Sigmoid colon (tissue), 7 donors: ENCODE results near the gene COL8A1. TPM values are rescaled to one million over a fixed set of nuclear protein-coding genes. Genes with fewer than 3 reads are reported as not detected.

Source experiments
- DNase-seq: peaks from one replicate; pipeline ENCODE4 v3.0.0-alpha.2; 2019
- H3K27ac ChIP-seq, 4 donors: fragments of 200-600 bp; sonication (generic); one replicate each; pipeline ENCODE4 v1.5.1; 2016 to 2019; ENCODE audit warnings: mild to moderate bottlenecking in 1 of 4
- H3K27me3 ChIP-seq, 3 donors: fragments of 200-600 bp; sonication (generic); one replicate each; pipeline ENCODE4 v1.5.1; 2019; ENCODE audit warnings: mild to moderate bottlenecking in 1 of 3
- H3K36me3 ChIP-seq, 4 donors: fragments of 200-600 bp; sonication (generic); one replicate each; pipeline ENCODE4 v1.5.1; 2016 to 2019
- H3K4me1 ChIP-seq, 4 donors: fragments of 200-600 bp; sonication (generic); one replicate each; pipeline ENCODE4 v1.5.1; 2017 to 2019
- H3K4me3 ChIP-seq, 4 donors: fragments of 200-600 bp; sonication (generic); one replicate each; pipeline ENCODE4 v1.5.1; 2017 to 2019; ENCODE audit warnings: mild to moderate bottlenecking in 2 of 4, moderate library complexity in 1 of 4
- H3K9me3 ChIP-seq, 4 donors: fragments of 200-600 bp in 3 of 4; sonication (generic) in 3 of 4; one replicate each; pipeline versions ENCODE4 v1.5.1 to v1.6.1; 2013 to 2019
- EP300 ChIP-seq, 4 donors: sonication (generic); formaldehyde crosslinking; IDR thresholded peaks; one replicate each; pipeline ENCODE4 v1.6.1; 2017; ENCODE audit warnings: antibody characterized with exemption in 4 of 4
- POLR2A ChIP-seq, 2 donors: fragments of 450-650 bp; IDR thresholded peaks; one replicate each; pipeline ENCODE4 v1.6.1; 2016; ENCODE audit warnings: antibody characterized with exemption in 2 of 2, mild to moderate bottlenecking in 2 of 2, moderate library complexity in 2 of 2
- POLR2AphosphoS5 ChIP-seq, 4 donors: sonication (generic); formaldehyde crosslinking; IDR thresholded peaks; one replicate each; pipeline ENCODE4 v1.6.1; 2017; ENCODE audit warnings: antibody characterized with exemption in 4 of 4
- WGBS, 2 donors: extraction: QIAGEN DNeasy Blood & Tissue Kit; methylation state at CpG; one replicate each; pipeline ENCODE4 v1.1.7; 2013; 5-methylcytosine and 5-hydroxymethylcytosine counted together
- intact Hi-C: fragments of 100-400 bp; cut with DNase I; formaldehyde crosslinking; loops from one replicate; pipeline ENCODE4 v1.15.1; 2023
- polyA plus RNA-seq, 3 donors: library from polyadenylated mRNA; stranded (reverse); fragments of 200-250 nt; gene quantifications; one replicate each; pipeline ENCODE4 v1.2.3, GENCODE V29; 2013
- total RNA-seq, 4 donors: library from RNA; depleted of rRNA; stranded (reverse); fragments of >200 nt; gene quantifications; one replicate each; pipeline ENCODE4 v1.1.0, GENCODE V29; 2016
- TF ChIP-seq, protein P1 (sequence below), 4 experiments: fragments of 450-650 bp in 3 of 4; fragments of 200-600 bp in 1 of 4; IDR thresholded peaks; one replicate each; pipeline ENCODE4 v1.5.1; 2016 to 2019; ENCODE audit warnings: antibody characterized with exemption in 4 of 4, mild to moderate bottlenecking in 3 of 4, moderate library complexity in 2 of 4
- donor health status: healthy with polysubstance abuse.
- donor health status: Bipolar disorder and iron deficiency.
- donor health status: healthy.

COL8A1 gene
- total and polyA plus RNA-seq, 7 donors, result 0.23 to 39.6 (median 15.3) TPM

DNA sequence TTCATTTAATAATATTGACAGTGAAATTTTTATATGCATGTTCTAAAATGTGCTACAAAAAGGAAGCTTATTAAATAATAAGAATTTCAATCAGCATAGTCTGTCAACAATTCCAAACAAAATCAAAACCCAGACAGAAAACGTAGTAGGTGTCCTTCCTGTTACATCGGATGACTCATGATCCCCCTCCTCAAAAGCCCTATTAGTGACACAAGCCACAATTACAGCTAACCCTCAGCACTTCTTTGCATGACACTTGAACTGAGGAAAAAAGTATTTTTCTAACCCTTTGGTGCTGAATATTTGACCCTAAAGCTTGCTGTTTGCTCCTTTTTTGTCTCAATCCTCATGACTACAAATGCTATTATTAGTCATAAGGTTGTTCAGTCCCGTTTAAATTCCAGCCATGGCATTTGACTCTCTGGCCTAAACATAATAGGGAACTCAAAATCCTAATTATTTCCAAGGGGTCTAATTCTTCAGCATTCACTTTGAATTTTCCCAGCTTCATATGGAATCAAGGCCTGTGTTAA, 78.1 kb downstream of the COL8A1 start:
- no peak for DNase-seq
- peaks cover 0 to 4% (median 1%) of the 10 kb centered on the region in 4 donors for H3K4me1 ChIP-seq
- TF ChIP-seq POLR2AphosphoS5 (IDR thresholded peaks at IDR 0.05) (no peak), POLR2A (IDR thresholded peaks at IDR 0.05) (no peak), EP300 (IDR thresholded peaks at IDR 0.05) (no peak)
- TF ChIP-seq, protein P1, sequence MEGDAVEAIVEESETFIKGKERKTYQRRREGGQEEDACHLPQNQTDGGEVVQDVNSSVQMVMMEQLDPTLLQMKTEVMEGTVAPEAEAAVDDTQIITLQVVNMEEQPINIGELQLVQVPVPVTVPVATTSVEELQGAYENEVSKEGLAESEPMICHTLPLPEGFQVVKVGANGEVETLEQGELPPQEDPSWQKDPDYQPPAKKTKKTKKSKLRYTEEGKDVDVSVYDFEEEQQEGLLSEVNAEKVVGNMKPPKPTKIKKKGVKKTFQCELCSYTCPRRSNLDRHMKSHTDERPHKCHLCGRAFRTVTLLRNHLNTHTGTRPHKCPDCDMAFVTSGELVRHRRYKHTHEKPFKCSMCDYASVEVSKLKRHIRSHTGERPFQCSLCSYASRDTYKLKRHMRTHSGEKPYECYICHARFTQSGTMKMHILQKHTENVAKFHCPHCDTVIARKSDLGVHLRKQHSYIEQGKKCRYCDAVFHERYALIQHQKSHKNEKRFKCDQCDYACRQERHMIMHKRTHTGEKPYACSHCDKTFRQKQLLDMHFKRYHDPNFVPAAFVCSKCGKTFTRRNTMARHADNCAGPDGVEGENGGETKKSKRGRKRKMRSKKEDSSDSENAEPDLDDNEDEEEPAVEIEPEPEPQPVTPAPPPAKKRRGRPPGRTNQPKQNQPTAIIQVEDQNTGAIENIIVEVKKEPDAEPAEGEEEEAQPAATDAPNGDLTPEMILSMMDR (IDR thresholded peaks at IDR 0.05), result no peak
- intact Hi-C loops, result no loop called here
- no peaks in the 10 kb centered on the region for H3K27me3 ChIP-seq
- H3K27ac ChIP-seq, result no peak overlapping the region
- no peaks in the 10 kb centered on the region for H3K36me3 ChIP-seq
- H3K9me3 ChIP-seq, result no peaks in the 10 kb centered on the region
- H3K4me3 ChIP-seq, result no peak overlapping the region
- WGBS, 2 donors, result 73 to 74% methylated on average over 3 of the region's 3 CpGs

DNA sequence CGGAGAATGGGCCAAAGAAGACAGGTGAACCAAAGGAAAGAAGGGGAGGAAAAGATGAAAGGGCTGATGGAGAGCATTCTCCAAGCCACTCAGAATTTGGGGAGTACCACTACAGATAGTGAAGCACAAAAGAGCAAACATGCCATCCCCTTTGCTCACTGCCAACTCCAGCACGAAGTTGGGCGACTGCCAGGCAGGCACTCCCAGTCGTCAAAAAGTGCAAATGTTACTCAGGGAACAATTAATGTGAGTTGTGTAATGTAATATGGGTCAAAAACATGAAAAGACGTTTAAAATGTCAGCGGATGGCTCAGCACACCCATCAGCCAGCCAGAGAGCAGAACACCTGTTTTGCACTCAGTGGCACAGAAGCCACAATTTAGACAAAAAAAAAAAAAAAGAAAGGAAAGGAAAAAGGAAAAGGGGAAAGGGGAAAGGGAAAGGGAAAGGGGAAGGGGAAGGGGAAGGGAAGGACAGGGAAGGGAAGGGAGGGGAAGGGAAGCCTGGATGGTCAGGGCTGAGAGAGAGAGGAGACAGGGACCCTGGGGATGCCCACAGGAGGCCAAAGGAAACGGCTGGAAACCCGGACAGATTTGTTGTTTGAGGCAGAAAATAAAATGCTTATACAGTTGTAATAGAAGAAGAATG, 82.7 kb downstream of the COL8A1 start:
- Histone ChIP-seq H3K4me3 (no peak overlapping the region), H3K27ac (no peak overlapping the region), H3K4me1 (peaks cover 0 to 5% (median 2%) of the 10 kb centered on the region in 4 donors), H3K27me3 (no peaks in the 10 kb centered on the region), H3K36me3 (no peaks in the 10 kb centered on the region), H3K9me3 (no peaks in the 10 kb centered on the region)
- intact Hi-C loops, result no loop called here
- WGBS, 2 donors, result 25 to 52% methylated on average over 8 of the region's 8 CpGs
- TF ChIP-seq, protein P1 (IDR thresholded peaks at IDR 0.05), result no peak
- TF ChIP-seq EP300 (IDR thresholded peaks at IDR 0.05), result no peak
- DNase-seq, result no peak

DNA sequence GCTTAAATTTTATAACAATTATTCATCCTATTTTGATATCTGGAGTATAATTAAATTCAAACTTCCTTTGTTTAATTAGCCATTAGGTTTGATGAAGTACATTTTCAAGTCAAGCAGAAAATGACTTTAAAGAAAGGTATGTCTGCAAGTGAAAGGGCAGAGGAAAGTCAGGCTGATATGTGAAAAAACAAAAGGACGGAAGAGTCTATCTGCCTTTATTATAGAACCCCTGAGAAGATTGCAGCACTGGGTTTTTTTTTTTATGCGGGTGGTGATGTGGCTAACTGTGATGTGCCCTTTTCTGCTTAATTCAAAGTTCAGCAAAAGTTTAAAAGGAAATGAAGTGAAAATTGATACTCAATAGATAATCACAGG, 83.2 kb downstream of the COL8A1 start:
- Histone ChIP-seq H3K4me1 (peaks cover 0 to 5% (median 2%) of the 10 kb centered on the region in 4 donors), H3K36me3 (no peaks in the 10 kb centered on the region), H3K4me3 (no peak overlapping the region), H3K27me3 (no peaks in the 10 kb centered on the region), H3K27ac (no peak overlapping the region), H3K9me3 (no peaks in the 10 kb centered on the region)
- TF ChIP-seq, protein P1 (IDR thresholded peaks at IDR 0.05), result no peak
- TF ChIP-seq POLR2AphosphoS5 (IDR thresholded peaks at IDR 0.05), result no peak
- TF ChIP-seq POLR2A (IDR thresholded peaks at IDR 0.05), result no peak
- no peak for TF ChIP-seq EP300 (IDR thresholded peaks at IDR 0.05)
- 73 to 80% methylated on average over 2 of the region's 2 CpGs for WGBS, 2 donors
- no peak for DNase-seq
- intact Hi-C loops, result no loop called here

DNA sequence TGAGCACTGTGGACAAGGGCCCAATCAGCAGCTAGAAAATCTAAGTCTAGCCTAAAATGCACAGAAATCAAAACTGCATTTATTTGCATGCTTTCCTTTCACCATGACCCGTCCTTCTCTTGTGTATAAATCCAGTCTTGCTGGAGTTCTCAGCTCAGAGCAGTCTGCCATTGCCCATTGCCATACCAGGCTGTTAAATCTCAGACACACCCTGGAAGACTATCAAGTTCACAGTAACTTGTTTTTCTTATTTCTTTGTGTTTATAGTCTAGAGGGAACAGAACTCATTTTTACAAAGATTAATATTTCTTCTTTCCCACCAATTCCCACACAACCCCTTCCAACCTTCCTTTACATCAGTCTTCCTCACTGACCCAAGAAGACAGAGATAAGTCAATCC, 85.9 kb downstream of the COL8A1 start:
- TF ChIP-seq POLR2AphosphoS5 (IDR thresholded peaks at IDR 0.05), result no peak
- TF ChIP-seq, protein P1 (IDR thresholded peaks at IDR 0.05), result no peak
- no peak for TF ChIP-seq POLR2A (IDR thresholded peaks at IDR 0.05)
- TF ChIP-seq EP300 (IDR thresholded peaks at IDR 0.05), result no peak
- Histone ChIP-seq H3K9me3 (no peaks in the 10 kb centered on the region), H3K27me3 (no peaks in the 10 kb centered on the region), H3K4me3 (no peak overlapping the region), H3K36me3 (no peaks in the 10 kb centered on the region), H3K4me1 (peaks cover 0 to 5% (median 2%) of the 10 kb centered on the region in 4 donors), H3K27ac (no peak overlapping the region)
- 10 to 50% methylated on average over 1 of the region's 1 CpG for WGBS, 2 donors
- intact Hi-C loops, result no loop called here
- DNase-seq, result no peak

DNA sequence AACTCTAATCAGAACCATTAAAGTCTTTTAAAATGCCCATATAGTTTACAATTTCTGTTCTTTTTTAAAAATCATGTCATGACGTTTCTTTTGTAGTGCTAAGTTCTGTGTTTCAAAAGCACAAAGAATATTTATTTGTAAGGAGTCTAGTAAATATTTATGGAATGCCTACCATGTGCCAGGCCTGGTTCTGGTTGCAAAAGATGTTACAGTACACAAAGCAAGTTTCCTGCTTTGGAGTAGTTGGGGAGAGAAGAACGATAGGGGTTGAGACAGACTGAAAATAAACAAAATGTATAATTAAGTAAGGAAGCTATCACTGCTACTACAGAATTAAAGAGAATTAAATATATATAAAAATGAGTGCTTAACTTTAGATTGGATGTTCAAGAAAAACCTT, 92.5 kb downstream of the COL8A1 start:
- Histone ChIP-seq H3K27ac (no peak overlapping the region), H3K9me3 (no peaks in the 10 kb centered on the region), H3K4me1 (peaks cover 0 to 13% (median 0%) of the 10 kb centered on the region in 4 donors), H3K4me3 (no peak overlapping the region), H3K27me3 (no peaks in the 10 kb centered on the region), H3K36me3 (no peaks in the 10 kb centered on the region)
- TF ChIP-seq EP300 (IDR thresholded peaks at IDR 0.05), result no peak
- no peak for TF ChIP-seq POLR2A (IDR thresholded peaks at IDR 0.05)
- no peak for TF ChIP-seq POLR2AphosphoS5 (IDR thresholded peaks at IDR 0.05)
- TF ChIP-seq, protein P1 (IDR thresholded peaks at IDR 0.05), result no peak
- DNase-seq, result no peak
- intact Hi-C loops, result no loop called here
- 66 to 73% methylated on average over 2 of the region's 2 CpGs for WGBS, 2 donors
